Hepatocyte (in vitro differentiated cells): ENCODE data around the gene PAOX. TPM values are rescaled to one million over a fixed set of nuclear protein-coding genes. Genes with fewer than 3 reads are reported as not detected.

Experiments used
- DNase-seq: peaks from one replicate; pipeline ENCODE4 v3.0.0-alpha.2; 2016; ENCODE audit warnings: low spot score
- H2AFZ ChIP-seq: fragments of 200-600 bp; sonication (generic); 2 replicates; pipeline ENCODE4 v1.6.0; 2016; ENCODE audit warnings: antibody characterized with exemption, mild to moderate bottlenecking
- H3K27ac ChIP-seq: fragments of 200-600 bp; sonication (generic); 2 replicates; pipeline ENCODE4 v1.5.1; 2016; ENCODE audit warnings: mild to moderate bottlenecking
- H3K27me3 ChIP-seq: fragments of 200-600 bp; sonication (generic); 2 replicates; pipeline ENCODE4 v1.6.1; 2016
- H3K36me3 ChIP-seq: fragments of 200-600 bp; sonication (generic); replicated peaks from 2 replicates; pipeline ENCODE4 v1.5.1; 2016; ENCODE audit warnings: low read depth; ENCODE audit not compliant: insufficient read depth
- H3K4me1 ChIP-seq: fragments of 200-600 bp; sonication (generic); 2 replicates; pipeline ENCODE4 v1.5.1; 2016; ENCODE audit warnings: mild to moderate bottlenecking, moderate library complexity; ENCODE audit not compliant: insufficient read depth
- H3K4me2 ChIP-seq: fragments of 200-600 bp; sonication (generic); 2 replicates; pipeline ENCODE4 v1.6.0; 2016
- H3K4me3 ChIP-seq: fragments of 200-600 bp; sonication (generic); 2 replicates; pipeline ENCODE4 v1.5.1; 2016; ENCODE audit warnings: mild to moderate bottlenecking
- H3K79me2 ChIP-seq: fragments of 200-600 bp; sonication (generic); 2 replicates; pipeline ENCODE4 v1.6.0; 2017; ENCODE audit warnings: mild to moderate bottlenecking
- H3K9me2 ChIP-seq: fragments of 200-600 bp; sonication (generic); replicated peaks from 2 replicates; pipeline ENCODE4 v1.6.0; 2017; ENCODE audit warnings: mild to moderate bottlenecking; ENCODE audit not compliant: insufficient read depth
- H3K9me3 ChIP-seq: fragments of 200-600 bp; sonication (generic); 2 replicates; pipeline ENCODE4 v1.5.1; 2016; ENCODE audit warnings: low read depth, mild to moderate bottlenecking
- H4K20me1 ChIP-seq: fragments of 200-600 bp; sonication (generic); 2 replicates; pipeline ENCODE4 v1.6.0; 2016; ENCODE audit warnings: mild to moderate bottlenecking; ENCODE audit not compliant: insufficient read depth, poor library complexity, severe bottlenecking
- EZH2 ChIP-seq: fragments of 200-600 bp; sonication (generic); IDR thresholded peaks from 2 replicates; pipeline ENCODE4 v1.6.1; 2016; ENCODE audit warnings: antibody characterized with exemption, mild to moderate bottlenecking, borderline replicate concordance
- EZH2phosphoT487 ChIP-seq: fragments of 200-600 bp; sonication (generic); IDR thresholded peaks from one replicate; pipeline ENCODE4 v1.6.1; 2018; ENCODE audit warnings: antibody characterized with exemption, mild to moderate bottlenecking, low read depth, moderate library complexity; ENCODE audit not compliant: unreplicated experiment, severe bottlenecking
- WGBS: methylation state at CpG from one replicate; pipeline ENCODE4 v1.1.6; 2016; ENCODE audit warnings: low lambda C conversion rate; ENCODE audit errors: missing lambda C conversion rate; 5-methylcytosine and 5-hydroxymethylcytosine counted together
- polyA plus RNA-seq: library from polyadenylated mRNA; unstranded; fragments of >200 nt; fragmentation: Nextera tagmentation; extraction: Ambion mirVana; gene quantifications from 2 replicates; pipeline ENCODE4 v1.2.1, GENCODE V29; 2016
- total RNA-seq: library from RNA; depleted of rRNA; stranded (reverse); fragments of >200 nt; gene quantifications from 2 replicates; pipeline ENCODE4 v1.2.3, GENCODE V29; 2014
- TF ChIP-seq, protein P1 (sequence below): fragments of 200-600 bp; sonication (generic); IDR thresholded peaks from 2 replicates; pipeline ENCODE4 v1.5.1; 2016; ENCODE audit warnings: antibody characterized with exemption, mild to moderate bottlenecking; ENCODE audit not compliant: poor library complexity

Gene PAOX
- total and polyA plus RNA-seq, 2 experiments from 2014 or later: 11.5 to 19.6 TPM

DNA sequence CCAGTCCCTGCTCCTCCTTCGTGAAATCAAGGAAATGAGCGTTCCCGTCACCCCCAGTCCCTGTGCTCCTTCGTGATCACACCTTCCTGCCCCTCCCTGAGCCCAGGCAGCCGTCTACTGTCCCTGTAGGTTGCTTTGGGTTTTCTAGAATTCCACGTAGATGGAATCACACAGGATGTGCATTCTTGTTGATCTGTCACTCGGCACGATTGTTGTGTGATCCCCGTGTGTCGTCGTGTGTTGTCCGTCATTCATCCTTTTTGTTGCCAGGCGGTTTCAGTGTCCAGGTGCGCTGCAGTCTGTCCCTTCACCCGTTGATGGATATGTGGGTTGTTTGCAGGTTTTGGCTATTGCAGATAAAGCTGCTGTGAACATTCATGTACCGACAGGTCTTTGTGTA, 24.3 kb downstream of the PAOX start:
- peaks cover 53% of the 10 kb centered on the region for H3K79me2 ChIP-seq
- 89% methylated on average over 16 of the region's 16 CpGs for WGBS
- no peak overlapping the region for H3K27ac ChIP-seq
- TF ChIP-seq EZH2phosphoT487: no peak
- TF ChIP-seq EZH2: no peak
- TF ChIP-seq, protein P1, sequence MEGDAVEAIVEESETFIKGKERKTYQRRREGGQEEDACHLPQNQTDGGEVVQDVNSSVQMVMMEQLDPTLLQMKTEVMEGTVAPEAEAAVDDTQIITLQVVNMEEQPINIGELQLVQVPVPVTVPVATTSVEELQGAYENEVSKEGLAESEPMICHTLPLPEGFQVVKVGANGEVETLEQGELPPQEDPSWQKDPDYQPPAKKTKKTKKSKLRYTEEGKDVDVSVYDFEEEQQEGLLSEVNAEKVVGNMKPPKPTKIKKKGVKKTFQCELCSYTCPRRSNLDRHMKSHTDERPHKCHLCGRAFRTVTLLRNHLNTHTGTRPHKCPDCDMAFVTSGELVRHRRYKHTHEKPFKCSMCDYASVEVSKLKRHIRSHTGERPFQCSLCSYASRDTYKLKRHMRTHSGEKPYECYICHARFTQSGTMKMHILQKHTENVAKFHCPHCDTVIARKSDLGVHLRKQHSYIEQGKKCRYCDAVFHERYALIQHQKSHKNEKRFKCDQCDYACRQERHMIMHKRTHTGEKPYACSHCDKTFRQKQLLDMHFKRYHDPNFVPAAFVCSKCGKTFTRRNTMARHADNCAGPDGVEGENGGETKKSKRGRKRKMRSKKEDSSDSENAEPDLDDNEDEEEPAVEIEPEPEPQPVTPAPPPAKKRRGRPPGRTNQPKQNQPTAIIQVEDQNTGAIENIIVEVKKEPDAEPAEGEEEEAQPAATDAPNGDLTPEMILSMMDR: no peak
- H3K9me2 ChIP-seq: no peaks in the 10 kb centered on the region
- H3K36me3 ChIP-seq: peaks cover 7% of the 10 kb centered on the region
- no peaks in the 10 kb centered on the region for H3K9me3 ChIP-seq
- no peaks in the 10 kb centered on the region for H4K20me1 ChIP-seq
- H2AFZ ChIP-seq: no peak overlapping the region
- no peak overlapping the region for H3K4me2 ChIP-seq
- H3K27me3 ChIP-seq: no peaks in the 10 kb centered on the region
- no peaks in the 10 kb centered on the region for H3K4me1 ChIP-seq
- DNase-seq: no peak
- H3K4me3 ChIP-seq: no peak overlapping the region

DNA sequence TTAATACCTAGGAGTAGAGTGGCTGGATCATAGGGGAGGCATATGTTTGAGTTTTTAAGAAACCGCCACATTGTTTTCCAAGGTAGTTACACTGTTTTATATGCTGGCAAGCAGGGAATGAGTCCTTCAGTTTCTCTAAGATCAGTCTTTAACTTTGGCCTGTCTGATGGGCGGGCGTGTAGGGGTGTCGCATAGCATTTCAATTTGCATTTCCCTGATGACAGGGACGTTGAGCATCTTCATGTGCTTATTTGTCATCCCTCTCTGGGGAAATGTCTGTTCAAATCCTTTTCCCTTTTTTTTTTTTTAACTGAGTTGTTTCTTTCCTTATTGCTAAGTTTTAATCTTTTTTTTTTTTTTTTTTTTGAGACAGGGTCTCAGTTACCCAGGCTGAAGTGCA, 24.7 kb downstream of the PAOX start:
- TF ChIP-seq EZH2 (no peak), EZH2phosphoT487 (no peak)
- TF ChIP-seq, protein P1: no peak
- no peaks in the 10 kb centered on the region for H3K4me1 ChIP-seq
- H2AFZ ChIP-seq: no peak overlapping the region
- H3K79me2 ChIP-seq: peaks cover 53% of the 10 kb centered on the region
- H3K9me3 ChIP-seq: no peaks in the 10 kb centered on the region
- H3K27ac ChIP-seq: no peak overlapping the region
- DNase-seq: no peak
- H3K9me2 ChIP-seq: no peaks in the 10 kb centered on the region
- no peak overlapping the region for H3K4me3 ChIP-seq
- peaks cover 7% of the 10 kb centered on the region for H3K36me3 ChIP-seq
- H3K4me2 ChIP-seq: no peak overlapping the region
- no peaks in the 10 kb centered on the region for H3K27me3 ChIP-seq
- WGBS: 92% methylated on average over 5 of the region's 5 CpGs
- no peaks in the 10 kb centered on the region for H4K20me1 ChIP-seq

DNA sequence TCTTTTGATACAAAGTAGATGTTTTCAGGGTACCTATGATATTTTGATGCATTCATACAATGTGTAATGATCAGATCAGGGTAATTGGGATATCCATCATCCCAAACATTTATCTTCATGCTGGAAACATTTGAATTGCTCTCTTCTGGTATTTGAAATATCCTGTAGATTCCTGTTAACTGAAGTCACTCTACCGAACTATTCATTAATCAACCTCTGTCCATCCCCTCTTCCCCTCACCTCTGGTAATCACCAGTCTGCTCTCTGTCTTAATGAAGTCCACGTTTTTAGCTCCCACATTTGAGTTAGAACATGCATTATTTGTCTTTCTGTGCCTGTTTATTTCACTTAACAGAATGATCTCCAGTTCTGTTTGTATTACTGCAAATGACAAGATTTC, 26.2 kb downstream of the PAOX start:
- Histone ChIP-seq H3K27ac (no peak overlapping the region), H3K36me3 (peaks cover 7% of the 10 kb centered on the region), H2AFZ (no peak overlapping the region), H3K4me2 (no peak overlapping the region), H3K9me3 (no peaks in the 10 kb centered on the region), H3K79me2 (peaks cover 64% of the 10 kb centered on the region), H3K4me3 (no peak overlapping the region), H4K20me1 (no peaks in the 10 kb centered on the region), H3K9me2 (no peaks in the 10 kb centered on the region), H3K27me3 (no peaks in the 10 kb centered on the region), H3K4me1 (no peaks in the 10 kb centered on the region)
- 79% methylated on average over 2 of the region's 2 CpGs for WGBS
- TF ChIP-seq, protein P1: no peak
- DNase-seq: no peak

DNA sequence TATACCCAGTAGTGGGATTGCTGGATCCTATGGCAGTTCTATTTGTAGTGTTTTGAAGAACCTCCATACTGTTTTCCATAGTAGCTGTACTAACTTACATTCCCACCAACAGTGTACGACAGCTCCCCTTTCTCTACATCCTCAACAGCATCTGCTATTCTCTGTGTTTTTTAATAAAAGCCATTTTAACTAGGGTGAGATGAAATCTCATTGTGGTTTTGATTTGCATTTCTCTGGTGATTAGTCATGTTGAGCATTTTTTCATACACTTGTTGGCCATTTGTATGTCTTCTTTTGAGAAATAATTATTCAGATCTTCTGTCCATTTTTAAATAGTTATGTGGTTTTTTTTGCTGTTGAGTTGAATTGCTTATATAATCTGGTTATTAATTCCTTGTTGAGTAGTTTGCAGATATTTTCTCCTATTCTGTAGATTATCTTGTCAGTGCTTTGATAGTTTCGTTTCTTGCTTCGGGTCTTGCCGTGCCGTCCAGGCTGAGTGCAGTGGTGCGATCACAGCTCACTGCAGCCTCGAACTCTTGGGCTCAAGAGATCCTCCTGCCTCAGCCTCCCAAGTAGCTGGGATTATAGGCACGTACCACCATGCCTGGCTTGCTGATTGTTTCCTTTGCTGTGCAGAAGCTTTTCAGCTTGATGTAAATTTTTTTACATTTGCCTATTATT, 26.9 kb downstream of the PAOX start:
- Histone ChIP-seq H3K9me2 (no peaks in the 10 kb centered on the region), H3K79me2 (peaks cover 70% of the 10 kb centered on the region), H3K27ac (no peak overlapping the region), H3K27me3 (no peaks in the 10 kb centered on the region), H3K4me2 (no peak overlapping the region), H4K20me1 (no peaks in the 10 kb centered on the region), H3K4me1 (no peaks in the 10 kb centered on the region), H3K4me3 (no peak overlapping the region), H3K36me3 (peaks cover 9% of the 10 kb centered on the region), H2AFZ (no peak overlapping the region), H3K9me3 (peaks cover 4% of the 10 kb centered on the region)
- WGBS: 98% methylated on average over 8 of the region's 8 CpGs
- no peak for TF ChIP-seq EZH2phosphoT487
- TF ChIP-seq, protein P1: no peak
- no peak for TF ChIP-seq EZH2
- no peak for DNase-seq
